ENCODE measurements around the gene KRT86.

KRT86 gene

DNA sequence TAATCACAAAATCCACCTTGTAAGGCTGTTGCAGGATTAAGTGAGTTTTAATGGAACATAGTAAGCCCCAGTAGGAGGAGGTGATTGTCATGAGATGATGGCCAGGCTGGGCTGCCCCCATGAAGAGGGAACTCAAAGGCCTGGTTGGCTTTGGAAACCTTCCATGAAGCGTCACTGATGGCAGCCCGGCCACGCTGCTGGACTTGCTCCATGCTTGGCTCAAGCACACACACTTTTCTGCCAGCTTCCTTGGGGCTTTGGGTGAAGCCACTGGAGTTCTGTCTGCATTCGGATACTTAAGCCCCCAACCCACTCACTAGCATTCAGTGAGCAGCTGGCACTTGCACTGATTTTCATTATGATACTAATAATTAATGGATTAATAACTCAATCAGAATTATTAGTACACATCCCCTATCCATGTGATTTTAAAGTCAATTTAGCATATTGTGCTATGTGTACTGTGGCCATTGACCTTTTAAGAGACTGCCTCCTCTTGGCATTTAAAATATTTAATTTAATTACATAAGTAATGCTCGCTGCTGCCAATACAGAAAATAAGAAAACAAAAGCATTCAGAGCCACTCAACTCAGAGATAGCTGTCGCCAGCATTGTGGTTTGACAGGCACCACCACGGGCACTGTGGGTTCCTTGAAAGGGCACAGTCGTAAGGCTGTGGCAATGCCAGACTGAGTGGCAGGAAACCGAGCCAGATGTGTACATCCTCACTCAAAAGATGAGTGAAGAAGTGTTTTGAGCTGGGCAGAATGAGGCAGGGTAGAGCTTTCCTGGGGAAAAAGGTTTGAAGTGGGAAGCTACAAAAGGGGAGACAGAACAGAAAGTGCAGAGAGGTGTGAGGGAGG lies 77.0 kb downstream of the KRT86 start:
- H3K4me2 ChIP-seq (ENCODE audit: low read length): no peak overlapping the region
- H3K4me3 ChIP-seq (ENCODE audit: low read length): no peak overlapping the region
- H3K4me1 ChIP-seq (ENCODE audit: low read length): no peaks in the 10 kb centered on the region
- no peak overlapping the region for H3K9ac ChIP-seq (ENCODE audit: low read length)
- TF ChIP-seq EZH2phosphoT487 (IDR thresholded peaks at IDR 0.05; ENCODE audit: low read depth): no peak
- TF ChIP-seq, protein P1, sequence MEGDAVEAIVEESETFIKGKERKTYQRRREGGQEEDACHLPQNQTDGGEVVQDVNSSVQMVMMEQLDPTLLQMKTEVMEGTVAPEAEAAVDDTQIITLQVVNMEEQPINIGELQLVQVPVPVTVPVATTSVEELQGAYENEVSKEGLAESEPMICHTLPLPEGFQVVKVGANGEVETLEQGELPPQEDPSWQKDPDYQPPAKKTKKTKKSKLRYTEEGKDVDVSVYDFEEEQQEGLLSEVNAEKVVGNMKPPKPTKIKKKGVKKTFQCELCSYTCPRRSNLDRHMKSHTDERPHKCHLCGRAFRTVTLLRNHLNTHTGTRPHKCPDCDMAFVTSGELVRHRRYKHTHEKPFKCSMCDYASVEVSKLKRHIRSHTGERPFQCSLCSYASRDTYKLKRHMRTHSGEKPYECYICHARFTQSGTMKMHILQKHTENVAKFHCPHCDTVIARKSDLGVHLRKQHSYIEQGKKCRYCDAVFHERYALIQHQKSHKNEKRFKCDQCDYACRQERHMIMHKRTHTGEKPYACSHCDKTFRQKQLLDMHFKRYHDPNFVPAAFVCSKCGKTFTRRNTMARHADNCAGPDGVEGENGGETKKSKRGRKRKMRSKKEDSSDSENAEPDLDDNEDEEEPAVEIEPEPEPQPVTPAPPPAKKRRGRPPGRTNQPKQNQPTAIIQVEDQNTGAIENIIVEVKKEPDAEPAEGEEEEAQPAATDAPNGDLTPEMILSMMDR (IDR thresholded peaks at IDR 0.05; ENCODE audit: low read depth, low read length): no peak
- no peaks in the 10 kb centered on the region for H3K36me3 ChIP-seq (replicated peaks; ENCODE audit: low read depth, low read length)
- no peak overlapping the region for H2AFZ ChIP-seq (ENCODE audit: low read depth, low read length)
- no peaks in the 10 kb centered on the region for H3K79me2 ChIP-seq (ENCODE audit: low read length)
- H4K20me1 ChIP-seq (ENCODE audit: insufficient read depth, low read length): no peaks in the 10 kb centered on the region
- H3K27me3 ChIP-seq (ENCODE audit: low read depth, low read length): peaks cover 55% of the 10 kb centered on the region
- H3K9me3 ChIP-seq (ENCODE audit: insufficient read depth, low read length): no peaks in the 10 kb centered on the region
- H3K27ac ChIP-seq (ENCODE audit: low read length): no peak overlapping the region

DNA sequence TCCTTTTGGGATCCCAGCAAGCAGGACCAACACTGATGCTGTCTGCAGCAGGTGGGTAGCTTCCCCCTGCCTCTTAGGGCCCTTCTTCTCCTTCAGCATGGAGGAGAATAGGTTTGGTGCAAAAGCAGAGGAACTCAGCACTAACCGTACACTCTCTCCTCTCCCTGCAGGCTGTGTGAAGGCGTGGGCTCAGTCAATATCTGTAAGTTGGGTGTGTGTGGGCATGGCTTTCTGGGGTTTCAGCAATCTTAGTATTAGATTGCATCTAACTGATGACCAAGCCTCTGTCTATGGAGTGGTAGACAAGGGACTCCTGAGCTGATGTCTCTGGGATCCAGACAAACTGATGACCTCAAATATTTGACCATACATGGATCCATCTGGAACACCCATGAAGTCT lies 78.5 kb downstream of the KRT86 start:
- peaks cover under 1% of the 10 kb centered on the region for H3K4me1 ChIP-seq (ENCODE audit: low read length)
- H3K27ac ChIP-seq (ENCODE audit: low read length): no peak overlapping the region
- no peak overlapping the region for H3K4me2 ChIP-seq (ENCODE audit: low read length)
- no peaks in the 10 kb centered on the region for H3K9me3 ChIP-seq (ENCODE audit: insufficient read depth, low read length)
- H4K20me1 ChIP-seq (ENCODE audit: insufficient read depth, low read length): no peaks in the 10 kb centered on the region
- peaks cover 55% of the 10 kb centered on the region for H3K27me3 ChIP-seq (ENCODE audit: low read depth, low read length)
- H3K9ac ChIP-seq (ENCODE audit: low read length): no peak overlapping the region
- TF ChIP-seq, protein P1 (IDR thresholded peaks at IDR 0.05; ENCODE audit: low read depth, low read length): no peak
- no peak for TF ChIP-seq EZH2phosphoT487 (IDR thresholded peaks at IDR 0.05; ENCODE audit: low read depth)
- H3K36me3 ChIP-seq (replicated peaks; ENCODE audit: low read depth, low read length): no peaks in the 10 kb centered on the region
- H2AFZ ChIP-seq (ENCODE audit: low read depth, low read length): no peak overlapping the region
- no peak overlapping the region for H3K4me3 ChIP-seq (ENCODE audit: low read length)
- no peaks in the 10 kb centered on the region for H3K79me2 ChIP-seq (ENCODE audit: low read length)

GRCh38 chr12:52353766-52354165 lies 79.3 kb downstream of the KRT86 start:
- H4K20me1 ChIP-seq (ENCODE audit: insufficient read depth, low read length): no peaks in the 10 kb centered on the region
- H3K4me3 ChIP-seq (ENCODE audit: low read length): no peak overlapping the region
- no peaks in the 10 kb centered on the region for H3K36me3 ChIP-seq (replicated peaks; ENCODE audit: low read depth, low read length)
- H3K27ac ChIP-seq (ENCODE audit: low read length): no peak overlapping the region
- H2AFZ ChIP-seq (ENCODE audit: low read depth, low read length): no peak overlapping the region
- H3K79me2 ChIP-seq (ENCODE audit: low read length): no peaks in the 10 kb centered on the region
- H3K9me3 ChIP-seq (ENCODE audit: insufficient read depth, low read length): no peaks in the 10 kb centered on the region
- peaks cover 53% of the 10 kb centered on the region for H3K27me3 ChIP-seq (ENCODE audit: low read depth, low read length)
- peaks cover 9% of the 10 kb centered on the region for H3K4me1 ChIP-seq (ENCODE audit: low read length)
- no peak overlapping the region for H3K9ac ChIP-seq (ENCODE audit: low read length)
- no peak overlapping the region for H3K4me2 ChIP-seq (ENCODE audit: low read length)
- TF ChIP-seq EZH2phosphoT487 (IDR thresholded peaks at IDR 0.05; ENCODE audit: low read depth): no peak
- TF ChIP-seq, protein P1 (IDR thresholded peaks at IDR 0.05; ENCODE audit: low read depth, low read length): no peak

DNA sequence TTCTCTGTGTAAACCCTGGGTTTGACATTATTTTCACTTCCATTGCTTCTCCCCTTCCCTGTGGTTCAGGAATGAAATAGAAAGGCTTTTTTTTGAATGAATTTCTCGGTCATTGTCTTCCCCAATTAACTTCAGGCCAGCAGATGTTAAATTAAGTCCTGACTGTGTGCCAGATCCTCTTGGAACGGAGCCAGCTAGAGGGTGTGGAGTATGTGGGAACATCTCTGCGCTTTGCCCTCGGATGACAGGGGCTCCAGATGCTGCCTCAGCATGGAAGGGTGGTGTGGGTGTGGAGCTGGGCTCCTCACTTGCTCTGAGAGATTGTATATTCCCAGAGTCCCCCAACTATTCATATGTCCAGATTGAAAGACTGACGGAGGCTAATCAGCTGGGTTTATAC lies 79.8 kb downstream of the KRT86 start:
- H3K4me3 ChIP-seq (ENCODE audit: low read length): no peak overlapping the region
- H3K4me2 ChIP-seq (ENCODE audit: low read length): no peak overlapping the region
- no peak overlapping the region for H3K9ac ChIP-seq (ENCODE audit: low read length)
- H3K27me3 ChIP-seq (ENCODE audit: low read depth, low read length): peaks cover 49% of the 10 kb centered on the region
- peaks cover 12% of the 10 kb centered on the region for H3K4me1 ChIP-seq (ENCODE audit: low read length)
- TF ChIP-seq, protein P1 (IDR thresholded peaks at IDR 0.05; ENCODE audit: low read depth, low read length): no peak
- no peak for TF ChIP-seq EZH2phosphoT487 (IDR thresholded peaks at IDR 0.05; ENCODE audit: low read depth)
- no peaks in the 10 kb centered on the region for H4K20me1 ChIP-seq (ENCODE audit: insufficient read depth, low read length)
- H3K9me3 ChIP-seq (ENCODE audit: insufficient read depth, low read length): no peaks in the 10 kb centered on the region
- no peaks in the 10 kb centered on the region for H3K79me2 ChIP-seq (ENCODE audit: low read length)
- H3K36me3 ChIP-seq (replicated peaks; ENCODE audit: low read depth, low read length): no peaks in the 10 kb centered on the region
- no peak overlapping the region for H3K27ac ChIP-seq (ENCODE audit: low read length)
- no peak overlapping the region for H2AFZ ChIP-seq (ENCODE audit: low read depth, low read length)

Measured in OCI-LY3 (cell line).